GM19397 (cell line): ENCODE data around the gene PPP2R2D.
"Not testable (repeated sequence)": the region's sequence is repeated elsewhere in the genome, so short reads cannot be mapped to it uniquely, and the experiment has no call there.

Source experiments
- ATAC-seq: cut with Tn5 transposase; IDR thresholded peaks from one replicate; pipeline ENCODE4 v1.9.1; 2021; ENCODE audit warnings: mild to moderate bottlenecking, moderate library complexity; ENCODE audit not compliant: unreplicated experiment

The PPP2R2D gene

DNA sequence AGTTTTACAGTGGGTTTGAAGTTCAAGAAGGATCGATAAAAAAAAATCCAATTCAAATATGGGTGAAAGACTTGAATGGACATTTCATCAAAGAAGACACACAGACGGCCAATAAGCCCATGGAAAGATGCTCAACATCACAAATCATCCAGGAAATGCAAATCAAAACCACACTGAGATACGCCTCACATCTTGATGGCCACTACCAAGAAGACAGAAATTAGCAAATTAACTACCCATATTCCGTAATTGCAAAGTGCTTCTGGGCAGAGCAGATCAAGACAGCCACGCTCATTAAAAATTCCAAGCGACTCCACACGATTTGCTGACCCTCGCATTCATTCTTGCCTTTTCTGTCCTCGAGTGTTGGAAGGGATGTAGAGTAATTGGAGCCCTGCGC, 34.1 kb upstream of the PPP2R2D start:
- no peak for ATAC-seq

DNA sequence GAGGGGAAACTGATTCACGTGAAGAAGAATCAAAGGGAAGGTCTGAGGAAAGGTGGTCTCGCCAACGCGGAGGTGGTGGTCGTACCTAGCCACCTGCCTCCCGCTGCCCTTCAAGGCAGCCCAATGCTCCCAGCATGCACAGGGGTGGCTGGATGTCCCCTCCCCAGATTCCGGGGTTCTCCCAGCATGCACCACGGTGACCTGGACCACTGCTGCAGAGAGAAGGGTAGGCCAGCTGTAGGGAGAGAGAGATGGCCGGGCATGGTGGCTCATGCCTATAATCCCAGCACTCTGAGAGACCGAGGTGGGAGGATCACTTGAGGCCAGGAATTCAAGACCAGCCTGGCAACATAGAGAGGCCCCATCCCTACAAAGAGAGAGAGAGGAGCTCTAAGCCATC, 32.4 kb upstream of the PPP2R2D start:
- ATAC-seq, result no peak

DNA sequence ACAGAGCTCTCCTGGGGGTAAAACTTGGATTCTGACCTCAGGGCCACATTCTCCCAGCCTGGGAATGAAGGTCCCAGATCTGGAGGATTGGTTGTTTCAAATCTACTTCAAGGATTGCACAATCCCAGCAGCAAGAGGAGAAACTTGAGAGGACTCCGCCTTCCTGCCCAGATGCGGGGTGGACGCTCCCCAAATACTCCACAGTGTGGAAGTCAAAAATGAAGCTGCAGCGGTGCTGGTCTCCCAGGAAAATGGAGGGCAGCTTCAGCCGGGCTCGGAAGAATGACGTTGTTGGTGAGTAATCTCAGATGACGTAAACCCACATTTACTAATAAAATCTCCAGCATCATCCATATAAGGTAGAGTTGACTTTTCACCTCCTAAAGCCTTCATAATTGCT, 31.5 kb upstream of the PPP2R2D start:
- no peak for ATAC-seq

DNA sequence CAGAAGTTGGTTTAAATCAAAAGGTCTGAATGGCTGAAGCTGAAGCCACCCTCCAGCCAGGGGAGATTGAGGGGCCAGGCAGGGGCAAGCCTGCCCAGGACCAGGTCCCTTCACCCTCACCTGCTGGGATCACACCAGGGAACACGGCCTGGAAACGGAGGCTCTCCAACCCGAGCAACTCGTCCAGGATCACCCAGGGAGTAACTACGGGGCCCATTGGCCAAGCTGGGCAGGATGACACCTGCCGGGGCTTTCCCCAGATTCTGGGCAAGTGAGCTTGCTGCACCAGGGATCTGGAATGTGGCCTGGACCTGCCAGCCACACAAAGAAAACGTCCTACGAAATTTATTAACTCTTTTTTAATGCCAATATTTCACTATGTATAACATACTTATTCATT, 30.4 kb upstream of the PPP2R2D start:
- no peak for ATAC-seq

DNA sequence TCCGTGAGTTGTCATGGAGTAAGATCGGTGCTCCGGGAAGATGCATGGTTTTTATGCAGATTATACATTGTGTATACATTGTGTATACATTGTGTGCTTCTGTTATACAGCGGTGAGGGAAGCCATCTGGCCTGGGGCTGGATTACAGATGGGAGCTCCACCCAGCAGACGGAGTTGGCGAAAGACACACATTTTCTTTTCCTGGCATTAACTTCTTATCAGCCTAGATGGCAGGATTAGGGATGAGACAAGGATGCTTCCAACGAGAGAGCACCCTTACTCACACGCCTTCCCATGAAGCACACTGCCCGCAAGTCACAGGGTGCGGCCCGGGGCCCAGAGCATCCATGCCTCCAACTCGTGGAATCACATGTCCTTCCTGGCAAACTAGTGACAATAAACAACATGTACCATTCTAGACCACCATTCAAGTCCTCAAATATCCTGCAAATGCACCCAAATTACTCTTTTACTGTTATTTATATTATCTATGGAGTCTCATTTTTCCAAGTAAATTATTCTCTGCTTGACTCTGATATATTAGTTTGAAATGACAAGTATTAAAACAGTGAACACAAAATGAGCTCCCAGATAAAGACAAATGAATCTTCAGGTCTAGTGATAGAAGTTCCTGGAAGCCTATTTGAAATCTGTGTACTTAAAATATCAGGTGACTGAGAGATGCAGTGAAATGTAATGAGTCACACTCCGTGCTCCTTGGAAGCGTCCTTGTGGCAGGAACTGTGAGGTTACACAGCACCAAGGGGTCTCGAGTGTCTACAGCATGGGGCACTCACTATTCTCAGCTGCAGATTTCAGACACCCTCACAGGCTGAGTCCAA, 29.8 kb upstream of the PPP2R2D start:
- ATAC-seq, result no peak

DNA sequence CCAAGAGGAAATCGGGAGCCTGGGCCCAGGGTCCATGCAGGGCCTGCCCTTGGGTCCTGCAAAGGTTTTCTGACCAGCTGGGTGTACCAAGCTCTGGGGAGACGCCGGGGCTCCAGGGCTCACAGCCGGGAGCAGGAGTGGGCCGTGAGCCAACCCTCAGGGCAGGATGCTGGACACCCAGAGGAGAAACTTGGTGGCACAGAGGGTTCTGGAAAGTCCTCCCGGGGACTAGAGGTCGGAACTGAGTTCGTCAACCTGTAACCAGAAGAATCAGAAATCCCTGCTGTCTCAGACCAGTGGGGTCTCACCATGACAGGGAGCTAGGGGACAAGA, 29.2 kb upstream of the PPP2R2D start:
- ATAC-seq, result no peak

DNA sequence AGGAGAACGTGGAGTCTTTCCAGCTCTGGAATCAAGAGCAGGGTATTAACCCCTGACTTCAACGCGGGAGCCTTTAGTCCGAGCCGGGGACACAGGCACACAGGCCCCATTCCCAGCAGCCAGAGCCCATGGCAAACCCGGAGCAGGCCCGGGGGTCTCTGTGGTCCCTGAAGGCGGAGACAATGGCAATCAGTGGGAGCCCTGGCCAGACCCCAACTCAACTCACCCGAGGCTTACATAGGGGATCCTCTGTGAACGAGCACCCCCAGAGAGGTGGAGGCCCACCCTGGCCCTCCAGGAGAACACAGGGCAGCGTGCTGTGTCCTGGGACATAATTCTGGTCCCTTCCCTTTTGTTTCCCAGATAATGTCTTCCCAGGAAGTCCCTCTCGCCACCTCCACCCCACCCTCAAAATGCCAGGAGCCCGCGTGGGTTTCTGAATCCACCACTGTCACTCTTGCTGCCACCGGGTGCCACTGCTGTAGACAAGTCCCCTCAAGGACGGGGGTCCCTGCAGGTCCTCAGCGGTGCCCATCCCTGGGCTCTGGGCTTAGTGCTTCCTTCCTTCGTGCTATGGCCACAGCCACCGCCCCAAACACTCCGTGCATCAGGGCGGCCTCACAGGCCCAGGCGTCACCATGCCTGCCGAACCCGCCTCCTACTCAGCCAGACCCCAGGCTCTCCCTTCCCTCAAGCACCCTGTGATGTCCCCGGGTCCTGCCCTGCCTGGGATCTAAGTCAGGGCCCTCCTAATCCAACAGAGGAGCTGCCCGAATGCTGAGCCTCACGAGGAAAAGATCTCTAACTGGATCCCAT, 28.6 kb upstream of the PPP2R2D start:
- ATAC-seq, result no peak

DNA sequence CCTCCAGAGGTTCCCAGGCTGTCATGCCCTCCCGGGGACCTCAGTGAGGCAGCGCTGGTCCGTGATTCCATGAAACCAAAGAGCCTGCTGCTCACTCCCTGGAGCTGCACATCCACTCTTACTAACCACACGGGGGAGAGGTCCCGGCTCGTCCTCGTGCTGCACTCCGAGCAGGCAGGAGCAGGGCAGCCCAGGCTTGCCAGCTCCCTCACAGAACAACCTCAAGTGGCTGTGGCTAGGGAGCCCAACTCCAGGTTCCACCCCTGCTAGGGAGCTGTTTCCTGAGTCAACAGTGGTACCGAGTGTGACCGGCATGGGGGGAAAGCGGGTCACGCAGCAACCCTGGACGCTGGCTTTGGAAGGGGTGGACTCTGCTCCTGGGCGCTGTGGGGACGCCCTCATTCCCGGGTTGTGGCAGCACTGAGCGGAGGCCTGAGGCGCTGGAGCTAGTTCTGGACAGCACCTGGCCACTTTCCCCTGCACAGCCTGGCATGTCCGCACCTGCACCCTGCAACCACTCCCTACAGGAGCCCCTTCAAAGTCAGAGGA, 27.9 kb upstream of the PPP2R2D start:
- no peak for ATAC-seq

DNA sequence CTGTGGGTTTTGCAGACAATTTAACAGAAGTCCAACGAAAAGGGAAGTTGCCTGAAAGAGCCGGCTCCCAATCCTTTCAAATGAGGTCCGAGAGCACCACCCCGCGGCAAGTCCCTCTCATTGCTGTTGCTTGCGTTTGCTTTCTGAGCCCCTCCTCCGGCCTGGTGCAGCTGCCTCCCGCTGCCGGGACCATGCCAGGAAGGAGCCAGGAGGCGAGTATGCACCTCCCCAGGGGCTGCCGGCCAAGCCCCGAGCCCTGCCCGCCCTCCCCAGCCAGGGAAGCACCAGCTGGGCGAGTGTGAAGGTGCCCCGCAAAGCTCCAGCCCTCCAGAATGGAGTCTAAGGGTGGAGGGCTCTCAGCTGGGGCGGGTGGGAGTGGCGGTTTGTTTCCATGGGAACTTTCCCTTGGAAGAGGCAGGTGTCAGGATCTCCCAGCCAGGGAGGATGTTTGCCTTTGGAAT, 25.8 kb upstream of the PPP2R2D start:
- no peak for ATAC-seq

DNA sequence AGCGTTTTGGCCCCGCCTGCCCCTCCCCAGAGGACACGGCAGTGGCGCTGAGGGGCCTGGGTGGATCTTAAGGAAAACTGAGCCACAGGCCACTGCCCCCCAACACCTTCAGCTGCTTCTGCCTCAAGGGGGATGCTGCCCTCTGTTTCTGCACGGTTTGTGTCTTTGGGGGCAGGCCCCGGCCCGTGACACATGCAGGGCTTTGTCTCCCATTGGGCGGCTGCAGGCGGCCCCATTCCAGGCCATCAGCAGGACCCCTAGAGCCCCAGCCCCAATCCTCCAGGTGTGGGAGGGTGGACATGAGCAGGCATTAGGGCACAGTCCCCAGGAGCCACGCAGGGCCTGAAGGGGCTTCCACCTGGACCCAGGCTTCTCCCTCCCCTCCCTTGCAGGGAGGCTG, 25.3 kb upstream of the PPP2R2D start:
- ATAC-seq, result no peak

DNA sequence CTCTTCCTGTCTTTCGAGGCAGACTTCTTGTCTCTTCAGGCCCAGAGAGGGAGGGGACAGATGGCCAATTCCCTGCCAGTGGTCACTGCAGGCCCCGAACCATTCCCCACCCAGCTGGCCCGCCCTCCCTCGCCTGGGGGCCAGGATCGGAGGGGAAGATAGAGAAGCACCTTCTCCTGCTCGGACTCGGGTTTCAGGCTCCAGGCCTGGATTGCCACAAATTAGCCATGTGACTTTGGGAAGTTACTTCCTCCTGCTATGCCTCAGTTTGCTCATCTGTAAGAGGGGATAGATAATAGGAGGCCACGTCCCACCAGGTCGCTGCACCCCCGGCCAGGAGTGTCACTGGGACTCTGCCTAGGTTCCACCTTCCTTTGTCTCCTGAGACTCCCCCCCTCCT, 24.8 kb upstream of the PPP2R2D start:
- no peak for ATAC-seq

DNA sequence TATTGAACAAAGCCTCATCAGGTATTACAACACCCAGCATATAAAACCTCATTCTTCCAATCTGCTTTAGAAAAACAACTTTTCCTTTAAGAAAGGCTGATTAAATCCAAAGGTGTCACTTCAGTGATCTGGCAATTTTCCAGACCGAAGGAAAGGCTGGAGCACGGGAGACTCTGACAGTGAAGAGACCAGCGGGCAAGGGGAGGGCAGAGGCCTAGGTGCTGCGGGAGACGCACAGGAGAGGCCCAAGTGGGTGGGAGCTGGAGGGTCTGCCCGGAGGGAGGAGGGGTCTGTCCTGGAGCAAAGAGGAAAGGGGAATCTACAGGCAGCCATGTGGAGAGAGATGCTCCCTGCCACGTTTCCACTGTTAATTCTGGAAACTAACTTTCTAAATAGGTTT, 24.3 kb upstream of the PPP2R2D start:
- ATAC-seq, result no peak

DNA sequence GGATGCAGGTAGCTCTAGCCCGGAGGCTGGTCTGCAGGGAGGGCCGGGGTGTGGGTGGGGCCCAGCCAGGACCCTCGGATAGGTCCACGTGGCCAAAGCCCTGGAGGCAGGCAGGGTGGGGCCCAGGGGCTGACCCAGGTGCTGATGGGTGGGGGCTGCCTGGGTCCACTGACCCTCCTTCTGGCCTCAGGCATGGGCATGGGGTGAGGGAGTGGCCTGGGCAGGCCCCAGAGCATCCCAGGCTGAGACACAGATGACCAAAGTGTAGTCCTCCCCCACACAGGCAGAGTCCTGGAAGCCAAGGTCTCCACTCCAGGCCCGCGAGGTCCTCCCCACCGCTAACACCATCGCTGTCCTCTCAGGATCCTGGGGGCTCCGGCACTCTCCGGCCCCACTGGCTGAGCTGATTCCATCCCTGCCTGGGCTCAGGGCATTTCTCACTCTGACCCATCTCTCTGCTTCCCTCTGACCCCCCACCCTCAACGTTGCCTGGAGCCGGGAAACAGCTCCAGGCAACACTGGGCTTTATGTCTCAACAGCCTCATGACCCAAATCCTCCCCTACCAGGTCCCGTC, 20.7 kb upstream of the PPP2R2D start:
- ATAC-seq, result no peak

DNA sequence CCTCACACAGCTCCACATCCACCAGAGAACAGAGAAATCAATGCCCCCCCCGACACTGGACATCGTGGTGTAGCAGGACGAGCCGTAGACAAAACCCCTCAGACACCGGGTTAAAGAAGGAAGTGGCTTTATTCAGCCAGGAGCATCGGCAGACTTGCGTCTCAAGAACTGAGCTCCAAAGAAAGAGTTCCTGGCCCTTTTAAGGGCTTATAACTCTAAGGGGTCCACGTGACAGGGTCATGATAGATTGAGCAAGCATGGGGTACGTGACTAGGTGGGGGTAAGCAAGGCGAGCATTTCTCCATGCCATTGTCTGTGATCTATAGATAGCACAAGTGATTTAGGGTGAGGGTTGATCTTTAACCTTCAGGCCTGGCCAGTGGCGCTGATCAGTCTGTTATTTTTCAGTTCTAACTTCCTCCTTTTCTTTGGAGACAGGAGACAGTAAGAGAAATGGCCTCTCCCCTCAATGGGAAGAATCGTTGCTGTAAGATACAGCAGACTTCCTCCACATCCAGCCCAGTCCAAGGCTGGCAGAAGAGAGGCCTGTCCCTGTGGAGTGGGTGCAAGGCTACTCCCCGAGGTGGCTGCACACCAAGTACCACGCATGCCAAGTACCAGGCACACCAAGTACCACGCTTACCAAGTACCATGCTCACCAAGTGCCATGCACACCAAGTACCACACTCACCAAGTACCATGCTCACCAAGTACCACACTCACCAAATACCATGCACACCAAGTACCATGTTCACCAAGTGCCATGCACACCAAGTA, 19.5 kb upstream of the PPP2R2D start:
- ATAC-seq, result no peak

DNA sequence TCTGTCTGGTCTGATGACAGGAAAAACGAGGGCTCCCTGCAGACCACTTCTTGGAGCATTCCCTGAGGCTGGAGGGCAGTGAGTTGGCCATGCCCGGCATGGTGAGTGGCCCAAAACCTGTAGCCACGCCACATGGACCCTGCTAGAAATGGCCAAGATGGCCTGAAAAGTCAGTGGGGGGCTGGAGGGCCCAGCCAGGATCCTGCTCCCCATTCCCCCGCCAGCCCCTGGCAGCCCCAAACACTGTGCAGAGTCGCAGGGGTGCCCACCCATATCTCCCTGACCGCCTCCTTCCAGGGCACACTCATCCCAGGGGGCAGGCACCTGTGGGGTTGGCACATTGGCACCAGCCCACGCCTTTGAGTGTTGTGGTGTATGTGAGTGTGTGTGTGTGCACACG, 18.7 kb upstream of the PPP2R2D start:
- no peak for ATAC-seq

DNA sequence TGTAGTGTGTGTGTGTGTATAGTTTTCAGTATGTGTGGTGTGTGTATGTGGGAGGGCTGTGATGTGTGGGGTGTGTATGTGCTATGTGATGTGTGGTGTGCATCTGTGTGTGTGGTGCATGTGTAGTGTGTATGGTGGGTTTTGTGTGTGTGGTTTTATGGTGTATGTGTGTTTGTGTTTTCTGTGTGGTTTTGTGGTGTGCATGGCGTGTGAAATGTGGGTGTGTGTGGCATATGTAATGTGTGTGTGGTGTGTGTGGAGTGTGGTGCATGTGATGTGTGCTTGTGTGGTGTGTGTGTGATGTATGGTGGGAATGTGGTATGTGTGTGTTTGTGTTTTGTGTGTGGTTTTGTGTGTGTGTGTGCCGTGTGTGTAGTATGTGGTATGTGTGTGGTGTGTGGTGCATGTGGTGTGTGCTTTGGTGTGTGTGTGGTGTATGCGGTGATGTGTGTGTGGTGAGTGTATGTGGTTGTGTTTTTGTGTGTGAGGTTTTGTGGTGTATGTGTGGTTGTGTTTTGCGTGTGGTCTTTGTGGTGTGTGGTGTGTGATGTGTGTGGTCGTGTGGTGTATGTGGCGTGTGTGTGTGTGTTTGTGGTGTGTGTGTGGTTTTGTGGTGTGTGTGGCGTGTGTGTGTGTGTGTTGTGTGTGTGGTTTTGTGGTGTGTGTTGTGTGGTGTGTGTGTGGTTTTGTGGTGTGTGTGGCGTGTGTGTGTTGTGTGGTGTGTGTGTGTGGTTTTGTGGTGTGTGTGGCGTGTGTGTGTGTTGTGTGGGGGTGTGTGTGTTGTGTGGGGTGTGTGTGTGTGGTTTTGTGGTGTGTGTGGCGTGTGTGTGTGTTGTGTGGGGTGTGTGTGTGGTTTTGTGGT, 18.0 kb upstream of the PPP2R2D start:
- no peak for ATAC-seq

DNA sequence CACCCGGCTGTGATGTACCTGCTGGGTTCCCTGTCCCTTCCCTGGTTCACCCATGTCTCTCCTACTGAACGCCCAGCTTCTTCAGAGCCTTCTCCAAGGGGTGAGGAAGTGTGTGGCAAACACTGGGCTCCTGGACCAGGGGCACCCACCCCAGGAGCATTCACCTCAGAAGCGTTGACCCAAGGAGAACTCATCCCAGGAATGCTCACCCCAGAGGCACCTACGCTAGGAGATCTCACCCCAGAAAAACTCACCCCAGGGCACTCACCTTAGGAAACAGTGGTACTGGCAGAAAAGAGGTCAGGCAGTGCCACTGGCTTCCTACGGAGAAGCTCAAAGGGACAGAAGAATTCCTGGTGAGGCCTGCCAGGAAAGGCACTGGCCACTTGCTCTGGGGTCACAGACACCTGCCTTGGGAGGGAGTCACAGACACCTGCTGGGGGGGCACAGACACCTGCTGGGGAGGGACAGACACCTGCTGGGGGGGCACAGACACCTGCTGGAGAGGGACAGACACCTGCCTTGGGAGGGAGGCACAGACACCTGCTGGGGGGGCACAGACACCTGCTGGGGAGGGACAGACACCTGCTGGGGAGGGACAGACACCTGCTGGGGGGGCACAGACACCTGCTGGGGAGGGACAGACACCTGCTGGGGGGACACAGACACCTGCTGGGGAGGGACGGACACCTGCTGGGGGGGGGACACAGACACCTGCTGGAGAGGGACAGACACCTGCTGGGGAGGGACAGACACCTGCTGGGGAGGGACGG, 17.0 kb upstream of the PPP2R2D start:
- ATAC-seq, result not testable (repeated sequence)

DNA sequence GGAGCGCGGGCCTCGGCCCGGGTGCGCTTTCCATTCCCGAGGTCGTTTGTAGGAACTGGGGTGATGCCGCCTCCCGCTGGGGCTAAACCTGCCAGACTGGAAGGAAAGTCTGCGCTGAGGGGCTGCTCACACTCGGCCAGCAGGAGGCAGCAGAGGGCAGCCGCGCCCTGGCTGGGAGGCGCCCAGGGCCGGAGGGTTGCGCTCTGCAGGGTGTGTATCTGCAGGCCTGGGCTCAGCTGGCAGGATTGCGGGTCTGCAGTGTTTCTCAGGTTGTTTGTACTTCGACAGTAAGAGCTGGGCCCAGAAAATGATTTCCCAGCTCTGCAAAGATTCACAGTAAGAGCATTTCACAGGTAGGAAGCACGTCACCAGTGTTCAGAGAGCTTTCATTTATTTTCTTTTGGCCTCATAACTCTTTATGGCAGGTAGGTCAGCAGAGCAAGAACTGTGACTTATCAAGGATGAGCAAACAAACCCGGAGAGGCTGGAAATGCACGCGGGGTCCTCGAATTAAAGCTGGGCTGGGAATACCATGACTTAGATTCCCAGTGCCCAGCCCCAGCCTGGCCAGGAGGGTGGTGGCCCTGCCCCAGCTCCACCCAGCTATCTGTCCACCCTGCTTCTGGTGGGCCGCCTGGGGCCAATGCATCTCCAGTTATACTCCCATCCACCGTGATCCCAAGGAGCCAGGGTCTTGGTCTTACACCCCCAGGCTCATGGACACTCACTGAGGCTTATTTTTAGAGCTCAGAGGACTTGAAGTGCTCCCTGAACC, 15.2 kb upstream of the PPP2R2D start:
- ATAC-seq, result peak; percentile 88
